ENCODE data around the gene PITPNM3. TPM values are rescaled to one million over a fixed set of nuclear protein-coding genes. Genes with fewer than 3 reads are reported as not detected.

PITPNM3 gene
- polyA plus RNA-seq, 1 donor from 2014 or later: 3.0 TPM

DNA sequence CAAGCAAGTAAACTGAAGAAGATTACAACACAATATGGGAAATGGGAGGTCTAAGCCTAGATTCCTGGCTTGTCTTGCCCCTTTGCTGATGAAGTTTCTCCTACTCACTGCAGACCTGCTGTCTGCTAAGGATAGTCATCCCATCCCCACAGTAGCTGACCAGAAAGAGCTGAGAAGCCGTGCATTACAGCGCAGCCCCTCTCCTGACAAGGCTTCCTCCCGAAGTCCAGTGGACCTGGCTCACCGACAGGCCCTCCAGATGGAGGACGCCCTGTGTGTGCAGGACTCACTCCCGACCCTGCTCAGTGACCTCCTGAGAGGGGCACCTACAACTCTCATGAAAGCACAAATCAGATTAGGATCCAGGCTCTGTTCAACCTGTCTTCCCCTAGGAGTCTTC lies 48.8 kb upstream of the PITPNM3 start (continued):
- no peak for TF ChIP-seq CTCF (IDR thresholded peaks at IDR 0.05; ENCODE audit: poor library complexity, severe bottlenecking)

GRCh38 chr17:6603744-6604325 lies 47.5 kb upstream of the PITPNM3 start:
- Histone ChIP-seq H2AFZ (ENCODE audit: low read depth, low read length) (no peak overlapping the region), H3K27me3 (ENCODE audit: insufficient read depth, low read depth, low read length) (no peaks in the 10 kb centered on the region), H3K79me2 (replicated peaks; ENCODE audit: insufficient read depth, low read length) (no peaks in the 10 kb centered on the region), H3K9ac (ENCODE audit: low read length) (no peak overlapping the region), H3K4me3 (ENCODE audit: low read length) (no peak overlapping the region), H3F3A (ENCODE audit: insufficient read depth, low read length, poor library complexity, severe bottlenecking) (no peaks in the 10 kb centered on the region), H4K20me1 (ENCODE audit: insufficient read depth) (no peaks in the 10 kb centered on the region), H3K4me2 (ENCODE audit: low read length) (no peak overlapping the region), H3K9me2 (ENCODE audit: insufficient read depth, low read length) (no peaks in the 10 kb centered on the region), H3K36me3 (ENCODE audit: insufficient read depth, low read length) (peaks cover 11% of the 10 kb centered on the region), H3K27ac (ENCODE audit: low read length) (no peak overlapping the region), H3K9me3 (ENCODE audit: low read length) (no peaks in the 10 kb centered on the region)
- TF ChIP-seq POLR2AphosphoS5 (IDR thresholded peaks at IDR 0.05): no peak
- no peak for TF ChIP-seq EZH2 (IDR thresholded peaks at IDR 0.05; ENCODE audit: borderline replicate concordance, insufficient read depth, low read length, poor library complexity, severe bottlenecking)
- TF ChIP-seq TAF1 (IDR thresholded peaks at IDR 0.05; ENCODE audit: low read depth): no peak
- no peak for TF ChIP-seq REST (IDR thresholded peaks at IDR 0.05; ENCODE audit: borderline replicate concordance)
- TF ChIP-seq RAD21 (conservative IDR thresholded peaks at IDR 0.05): no peak
- no peak for TF ChIP-seq EP300 (conservative IDR thresholded peaks at IDR 0.05; ENCODE audit: poor library complexity, severe bottlenecking)
- TF ChIP-seq MXI1 (conservative IDR thresholded peaks at IDR 0.05; ENCODE audit: poor library complexity, severe bottlenecking): no peak
- no peak for TF ChIP-seq CTCF (IDR thresholded peaks at IDR 0.05; ENCODE audit: poor library complexity, severe bottlenecking)
- no peak for TF ChIP-seq SMC3 (conservative IDR thresholded peaks at IDR 0.05; ENCODE audit: poor library complexity)
